Activated CD4-positive, alpha-beta memory T cell treated with anti-CD3 and anti-CD28 coated beads for 36 hours (primary cell): ENCODE data around the gene THAP5. TPM values are rescaled to one million over a fixed set of nuclear protein-coding genes. Genes with fewer than 3 reads are reported as not detected.
A peak's percentile ranks its signal among the peaks of the same experiment; 100 is the strongest.

ENCODE experiments used
- CTCF ChIA-PET: fragments of 350-600 bp; sonication (Branson Sonifier 250); formaldehyde crosslinking; loops from one replicate; lab custom pipeline; 2021; ENCODE audit warnings: antibody characterized with exemption, inconsistent platforms; lab: Charles Lee
- POLR2A ChIA-PET: fragments of 350-600 bp; sonication (Branson Sonifier 250); formaldehyde crosslinking; loops from one replicate; lab custom pipeline; 2021; ENCODE audit warnings: antibody characterized with exemption; lab: Charles Lee
- DNase-seq: peaks from one replicate; pipeline ENCODE4 v3.0.0-alpha.2; 2020
- H3K27ac Mint-ChIP-seq: one replicate; pipeline ENCODE4 v1.8.0; 2021; ENCODE audit warnings: mixed read lengths
- H3K27me3 Mint-ChIP-seq: one replicate; pipeline ENCODE4 v1.8.0; 2021; ENCODE audit warnings: mixed read lengths
- H3K36me3 Mint-ChIP-seq: one replicate; pipeline ENCODE4 v1.8.0; 2021; ENCODE audit warnings: mixed read lengths
- H3K4me1 Mint-ChIP-seq: one replicate; pipeline ENCODE4 v1.8.0; 2021; ENCODE audit warnings: low read depth, mixed read lengths
- H3K4me3 Mint-ChIP-seq: one replicate; pipeline ENCODE4 v1.8.0; 2021; ENCODE audit warnings: mild to moderate bottlenecking, mixed read lengths
- H3K9me3 Mint-ChIP-seq: one replicate; pipeline ENCODE4 v1.8.0; 2021; ENCODE audit warnings: mixed read lengths
- intact Hi-C: fragments of 100-400 bp; cut with micrococcal nuclease; formaldehyde crosslinking; loops from one replicate; pipeline ENCODE4 v1.15.1; 2023
- total RNA-seq, 2 experiments: library from RNA; stranded (reverse); gene quantifications; one replicate each; pipeline ENCODE4 v1.2.3, GENCODE V29; 2021

The THAP5 gene, protein sequence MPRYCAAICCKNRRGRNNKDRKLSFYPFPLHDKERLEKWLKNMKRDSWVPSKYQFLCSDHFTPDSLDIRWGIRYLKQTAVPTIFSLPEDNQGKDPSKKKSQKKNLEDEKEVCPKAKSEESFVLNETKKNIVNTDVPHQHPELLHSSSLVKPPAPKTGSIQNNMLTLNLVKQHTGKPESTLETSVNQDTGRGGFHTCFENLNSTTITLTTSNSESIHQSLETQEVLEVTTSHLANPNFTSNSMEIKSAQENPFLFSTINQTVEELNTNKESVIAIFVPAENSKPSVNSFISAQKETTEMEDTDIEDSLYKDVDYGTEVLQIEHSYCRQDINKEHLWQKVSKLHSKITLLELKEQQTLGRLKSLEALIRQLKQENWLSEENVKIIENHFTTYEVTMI
- total RNA-seq: 10 to 100 TPM; 26.5 to 30.4 TPM

DNA sequence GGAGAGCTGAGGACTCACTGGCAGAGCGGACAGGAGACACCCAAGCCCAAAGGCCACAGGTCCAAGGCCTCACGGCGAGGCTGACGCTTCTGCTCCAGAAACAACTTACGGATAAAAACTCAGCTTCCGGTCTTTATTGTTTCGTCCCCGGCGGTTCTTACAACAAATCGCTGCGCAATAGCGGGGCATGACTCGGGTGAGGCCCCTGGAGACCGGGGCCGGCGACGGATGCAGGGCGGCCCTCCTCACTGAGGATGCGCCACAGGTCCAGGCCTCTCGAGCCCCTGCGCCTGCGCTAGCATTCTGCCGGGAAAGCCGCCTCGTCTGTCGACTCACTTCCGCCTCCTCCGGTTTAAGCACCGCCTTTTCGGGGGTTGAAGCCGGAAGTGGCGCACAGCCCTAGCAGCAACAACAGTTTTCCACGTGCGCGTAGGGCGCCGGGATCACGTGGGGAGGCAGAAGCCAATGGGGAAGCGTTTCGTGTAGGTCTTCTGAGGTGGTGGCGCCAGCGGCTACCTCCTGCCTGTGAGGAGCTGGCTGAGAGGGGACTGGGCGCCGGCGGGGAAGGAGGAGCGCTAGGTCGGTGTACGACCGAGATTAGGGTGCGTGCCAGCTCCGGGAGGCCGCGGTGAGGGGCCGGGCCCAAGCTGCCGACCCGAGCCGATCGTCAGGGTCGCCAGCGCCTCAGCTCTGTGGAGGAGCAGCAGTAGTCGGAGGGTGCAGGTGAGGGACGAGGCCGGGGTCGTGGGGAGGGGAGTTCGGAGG lies at the start of gene THAP5, which contains the start of gene DNAJB9:
THAP5 (minus strand) TSS at position 326 of the 765 bp plus-strand sequence; CDS start at position 189, 137 bp downstream.
DNAJB9 (plus strand) TSS at position 494 of the 765 bp plus-strand sequence. CDS start 1,853 bp downstream, outside the sequence.
- peaks cover 43% of the 10 kb centered on the region for H3K4me1 Mint-ChIP-seq
- peak within 1 kb of the TSS; percentile 98 for H3K4me3 Mint-ChIP-seq
- peak within 1 kb of the TSS; percentile 99 for H3K27ac Mint-ChIP-seq
- no peaks in the 10 kb centered on the region for H3K9me3 Mint-ChIP-seq
- no peaks in the 10 kb centered on the region for H3K27me3 Mint-ChIP-seq
- intact Hi-C loops: loop anchor here (1.0 to 5.0 kb wide), 4 partner anchors 37 to 1401 kb away; partner anchors contain the start of genes CBLL1 and PNPLA8
- H3K36me3 Mint-ChIP-seq: peaks cover 36% of the 10 kb centered on the region
- ChIA-PET POLR2A (interaction anchor here (0.6 to 2.6 kb wide), 6 partner anchors 21 to 113 kb away, joined by 3 to 61 read pairs (median 4); partner anchors contain the start of gene PNPLA8), CTCF (interaction anchor here (0.6 kb wide), 2 partner anchors 40 to 45 kb away, joined by 3 read pairs; no protein-coding TSS in a partner anchor)
- peak; percentile 100 for DNase-seq

GRCh38 chr7:108618056-108618455 lies 48.5 kb upstream of the THAP5 start:
- Mint-ChIP-seq H3K27me3 (peaks cover 1% of the 10 kb centered on the region), H3K4me1 (no peaks in the 10 kb centered on the region), H3K9me3 (no peaks in the 10 kb centered on the region), H3K27ac (no peak overlapping the region), H3K36me3 (no peaks in the 10 kb centered on the region), H3K4me3 (no peak overlapping the region)
- DNase-seq: no peak
- intact Hi-C loops: no loop called here
- ChIA-PET POLR2A (no interaction called here), CTCF (interaction anchor here (1.5 kb wide), 1 partner anchor 15 kb away, joined by 3 read pairs; no protein-coding TSS in a partner anchor)

DNA sequence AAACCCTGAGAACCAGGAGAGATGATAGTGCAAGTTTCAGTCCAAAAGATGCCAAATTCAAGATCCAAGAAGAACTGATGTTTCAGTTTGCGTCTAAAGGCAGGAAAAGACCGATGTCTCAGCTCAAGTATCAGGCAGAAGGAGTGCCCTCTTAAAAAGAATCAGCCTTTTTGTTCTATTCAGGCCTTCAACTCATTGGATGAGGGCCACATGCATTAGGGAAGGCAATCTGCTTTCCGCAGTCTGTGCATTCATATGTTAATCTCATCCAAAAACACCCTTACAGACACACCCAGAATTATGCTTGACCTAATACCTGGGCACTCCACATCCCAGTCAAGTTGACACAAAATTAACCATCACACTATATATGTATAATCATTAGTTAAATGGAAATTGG lies 45.4 kb upstream of the THAP5 start:
- intact Hi-C loops: no loop called here
- Mint-ChIP-seq H3K27me3 (peaks cover 1% of the 10 kb centered on the region), H3K27ac (no peak overlapping the region), H3K36me3 (no peaks in the 10 kb centered on the region), H3K9me3 (no peaks in the 10 kb centered on the region), H3K4me3 (no peak overlapping the region), H3K4me1 (no peaks in the 10 kb centered on the region)
- DNase-seq: no peak
- POLR2A ChIA-PET: no interaction called here
- CTCF ChIA-PET: interaction anchor here (1.2 to 1.9 kb wide), 2 partner anchors 9 to 11 kb away, joined by 3 to 7 read pairs; no protein-coding TSS in a partner anchor

DNA sequence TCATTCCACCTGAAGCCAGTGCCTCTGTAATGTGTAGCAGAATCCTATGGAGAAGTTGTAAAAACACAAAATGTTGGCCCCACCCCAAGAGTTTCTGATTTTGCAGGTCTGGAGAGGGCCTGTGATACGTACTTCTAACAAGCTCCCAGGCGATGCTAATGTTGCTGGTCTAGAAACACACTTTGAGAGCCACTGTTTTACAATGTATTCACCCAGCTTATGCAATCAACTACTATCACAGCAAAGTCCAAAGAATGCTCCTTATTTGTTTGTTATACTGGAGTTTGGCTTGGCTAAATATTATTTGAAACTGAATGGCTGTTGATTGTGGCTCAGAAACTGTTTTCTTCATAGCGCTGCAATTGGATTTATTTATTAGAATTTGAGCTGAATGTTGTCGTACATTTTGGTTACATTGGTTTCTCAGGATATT lies 44.5 kb upstream of the THAP5 start:
- CTCF ChIA-PET: interaction anchor here (0.7 to 1.9 kb wide), 3 partner anchors 9 to 25 kb away, joined by 3 to 7 read pairs (median 3); no protein-coding TSS in a partner anchor
- H3K9me3 Mint-ChIP-seq: no peaks in the 10 kb centered on the region
- intact Hi-C loops: no loop called here

GRCh38 chr7:108613147-108613948 lies 43.8 kb upstream of the THAP5 start:
- no peaks in the 10 kb centered on the region for H3K9me3 Mint-ChIP-seq
- POLR2A ChIA-PET: no interaction called here
- H3K36me3 Mint-ChIP-seq: no peaks in the 10 kb centered on the region

More for the DNA sequence above, 44.5 kb upstream of the THAP5 start:
- Mint-ChIP-seq H3K27ac (no peak overlapping the region), H3K27me3 (peaks cover 1% of the 10 kb centered on the region), H3K4me3 (no peak overlapping the region), H3K36me3 (no peaks in the 10 kb centered on the region), H3K4me1 (no peaks in the 10 kb centered on the region)
- POLR2A ChIA-PET: no interaction called here
- no peak for DNase-seq

DNA sequence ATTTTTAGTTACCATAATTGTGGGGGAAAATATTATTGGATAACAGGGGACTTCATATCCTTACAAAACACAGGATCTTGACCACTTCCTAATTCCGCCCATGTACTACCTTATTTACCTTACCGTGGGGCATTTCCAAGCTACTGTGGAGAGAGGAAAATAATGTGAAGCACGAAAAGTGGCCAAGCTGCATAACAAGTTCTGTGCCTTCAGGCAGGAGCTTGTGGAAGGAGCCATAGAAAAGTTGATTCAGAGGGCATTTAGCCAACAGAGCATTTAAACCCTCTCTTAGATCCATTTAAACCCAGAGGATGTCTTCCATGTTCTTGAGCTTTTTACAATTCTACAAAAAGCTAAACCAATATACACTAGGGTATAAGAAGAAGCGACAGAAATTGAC lies 41.8 kb upstream of the THAP5 start:
- no peaks in the 10 kb centered on the region for H3K9me3 Mint-ChIP-seq
- POLR2A ChIA-PET: no interaction called here
- peaks cover under 1% of the 10 kb centered on the region for H3K4me1 Mint-ChIP-seq
- no peaks in the 10 kb centered on the region for H3K36me3 Mint-ChIP-seq
- no peak overlapping the region for H3K27ac Mint-ChIP-seq
- no peak overlapping the region for H3K4me3 Mint-ChIP-seq
- no peak for DNase-seq
- intact Hi-C loops: no loop called here
- CTCF ChIA-PET: interaction anchor here (0.7 kb wide), 1 partner anchor 31 kb away, joined by 3 read pairs; no protein-coding TSS in a partner anchor
- peaks cover 3% of the 10 kb centered on the region for H3K27me3 Mint-ChIP-seq

More at GRCh38 chr7:108613147-108613948, 43.8 kb upstream of the THAP5 start:
- CTCF ChIA-PET: interaction anchor here (1.9 kb wide), 1 partner anchor 8 kb away, joined by 7 read pairs; no protein-coding TSS in a partner anchor
- no peak for DNase-seq
- Mint-ChIP-seq H3K27ac (no peak overlapping the region), H3K4me1 (no peaks in the 10 kb centered on the region), H3K4me3 (no peak overlapping the region), H3K27me3 (peaks cover 1% of the 10 kb centered on the region)
- intact Hi-C loops: no loop called here

GRCh38 chr7:108609643-108610042 lies 40.1 kb upstream of the THAP5 start:
- H3K4me1 Mint-ChIP-seq: peaks cover 11% of the 10 kb centered on the region
- peaks cover 3% of the 10 kb centered on the region for H3K27me3 Mint-ChIP-seq
- POLR2A ChIA-PET: no interaction called here
- CTCF ChIA-PET: no interaction called here
- no peak for DNase-seq
- no peak overlapping the region for H3K4me3 Mint-ChIP-seq
- H3K36me3 Mint-ChIP-seq: no peaks in the 10 kb centered on the region
- H3K27ac Mint-ChIP-seq: no peak overlapping the region
- intact Hi-C loops: no loop called here
- H3K9me3 Mint-ChIP-seq: no peaks in the 10 kb centered on the region

DNA sequence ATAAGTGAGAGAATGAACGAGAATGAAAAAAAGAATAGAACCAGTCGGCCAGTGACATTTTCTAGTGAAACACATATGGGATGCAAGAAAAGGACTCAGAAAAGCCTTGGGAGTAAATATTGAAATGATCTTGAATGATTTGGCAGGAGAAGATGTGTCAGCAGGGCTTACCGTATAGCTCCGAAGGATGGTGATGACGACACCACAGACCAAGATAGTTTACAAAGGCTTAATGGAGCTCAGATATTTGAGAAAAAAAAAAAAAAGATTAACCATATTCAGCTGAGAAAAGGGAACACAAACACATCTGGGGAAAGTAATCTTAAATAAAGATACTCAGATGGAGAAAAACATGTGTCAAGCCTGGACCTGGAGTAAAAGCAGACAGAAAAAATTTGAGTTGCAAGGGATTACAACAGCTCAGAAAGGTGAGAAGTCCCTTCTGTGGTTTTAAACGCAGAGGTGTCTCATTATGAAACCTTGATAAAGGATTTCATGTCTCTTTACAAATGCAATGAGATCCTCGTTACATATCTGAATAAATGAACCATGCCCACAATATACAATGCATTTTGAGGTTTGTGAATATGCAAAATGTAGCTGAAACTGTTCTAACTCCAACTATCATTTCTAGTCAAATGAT lies 36.2 kb upstream of the THAP5 start:
- Mint-ChIP-seq H3K27ac (peak overlapping the region; percentile 40), H3K4me1 (peaks cover 11% of the 10 kb centered on the region), H3K9me3 (no peaks in the 10 kb centered on the region), H3K27me3 (peaks cover 2% of the 10 kb centered on the region), H3K4me3 (no peak overlapping the region), H3K36me3 (no peaks in the 10 kb centered on the region)
- DNase-seq: no peak
- ChIA-PET CTCF (interaction anchor here (0.6 to 1.5 kb wide), 2 partner anchors 9 to 20 kb away, joined by 3 to 7 read pairs; no protein-coding TSS in a partner anchor), POLR2A (interaction anchor here (1.4 kb wide), 1 partner anchor 36 kb away, joined by 6 read pairs; the partner anchor contains the start of genes DNAJB9 and THAP5)
- intact Hi-C loops: loop anchor here (1.0 kb wide), 1 partner anchor 36 kb away; the partner anchor contains the start of genes DNAJB9 and THAP5

DNA sequence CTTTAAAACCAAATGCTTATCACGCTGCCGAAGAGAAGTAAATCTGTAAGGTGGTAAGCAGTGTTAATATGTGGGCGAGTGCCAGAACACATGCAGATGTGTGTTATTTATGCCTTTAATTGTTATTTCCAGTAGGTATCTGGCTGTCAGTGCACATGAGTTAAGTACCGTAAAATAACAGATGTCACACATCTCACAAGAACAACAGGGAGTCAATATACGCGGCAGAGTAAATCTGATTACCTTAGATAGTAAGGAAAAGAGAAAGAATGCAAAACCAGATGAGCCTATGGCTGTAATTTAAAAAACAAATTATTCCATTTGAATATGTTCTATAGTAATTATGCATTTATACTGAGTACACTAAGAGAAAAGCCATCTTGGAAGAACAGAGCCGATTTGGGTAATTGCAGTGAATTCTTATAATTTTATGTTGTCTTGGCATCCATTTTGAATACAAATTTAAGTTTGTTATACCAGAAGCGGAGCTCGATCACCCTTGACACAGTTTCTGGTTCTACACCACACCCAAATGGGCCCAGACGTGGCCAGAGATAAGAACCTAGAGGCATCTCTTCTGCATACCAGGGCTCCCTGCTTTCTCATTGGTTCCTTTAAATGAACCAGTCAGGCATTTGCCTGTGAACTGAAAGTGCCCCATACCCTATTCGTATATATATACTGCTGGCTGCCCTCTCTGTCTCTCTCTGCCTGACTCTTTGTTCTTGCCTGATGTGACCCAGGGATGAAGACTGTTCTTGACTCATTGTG lies 35.0 kb upstream of the THAP5 start:
- Mint-ChIP-seq H3K27ac (no peak overlapping the region), H3K4me3 (no peak overlapping the region), H3K9me3 (no peaks in the 10 kb centered on the region), H3K27me3 (peaks cover 10% of the 10 kb centered on the region), H3K4me1 (peaks cover 11% of the 10 kb centered on the region), H3K36me3 (no peaks in the 10 kb centered on the region)
- POLR2A ChIA-PET: no interaction called here
- DNase-seq: no peak
- CTCF ChIA-PET: interaction anchor here (1.5 kb wide), 1 partner anchor 10 kb away, joined by 7 read pairs; no protein-coding TSS in a partner anchor
- intact Hi-C loops: no loop called here

- H3K36me3 Mint-ChIP-seq: no peaks in the 10 kb centered on the region
- no peak for DNase-seq
- ChIA-PET POLR2A (interaction anchor here (0.5 kb wide), 1 partner anchor 38 kb away, joined by 3 read pairs; no protein-coding TSS in a partner anchor), CTCF (interaction anchor here (0.6 to 0.9 kb wide), 2 partner anchors 11 to 644 kb away, joined by 3 read pairs; no protein-coding TSS in a partner anchor)
- H3K4me3 Mint-ChIP-seq: no peak overlapping the region
- H3K4me1 Mint-ChIP-seq: peaks cover 11% of the 10 kb centered on the region
- intact Hi-C loops: no loop called here
- peaks cover 12% of the 10 kb centered on the region for H3K27me3 Mint-ChIP-seq
- H3K9me3 Mint-ChIP-seq: no peaks in the 10 kb centered on the region
- H3K27ac Mint-ChIP-seq: no peak overlapping the region
Measured at GRCh38 chr7:108603656-108604306, 34.3 kb upstream of the THAP5 start.
